Calu3 (cell line): ENCODE results near the gene SYNPO. TPM values are rescaled to one million over a fixed set of nuclear protein-coding genes. Genes with fewer than 3 reads are reported as not detected.

Experiments
- BruUV-seq: library from RNA; stranded (reverse); fragments of 400-500 nt; replicated peaks from 2 replicates; lab custom pipeline; 2021; lab: Mats Ljungman, UMichigan
- CTCF ChIA-PET: fragments of 300-600 bp; sonication (Branson Sonifier 250); formaldehyde crosslinking; loops from one replicate; lab custom pipeline; 2022; ENCODE audit warnings: antibody characterized with exemption; lab: Charles Lee
- DNase-seq: peaks from one replicate; pipeline ENCODE4 v3.0.0; 2022
- H3K27ac Mint-ChIP-seq: one replicate; pipeline ENCODE4 v1.8.0; 2022; ENCODE audit warnings: mixed read lengths; ENCODE audit not compliant: unreplicated experiment
- H3K27me3 Mint-ChIP-seq: one replicate; pipeline ENCODE4 v1.8.0; 2022; ENCODE audit warnings: mixed read lengths; ENCODE audit not compliant: unreplicated experiment
- H3K36me3 Mint-ChIP-seq: one replicate; pipeline ENCODE4 v1.8.0; 2022; ENCODE audit warnings: mild to moderate bottlenecking, moderate library complexity, mixed read lengths; ENCODE audit not compliant: insufficient read depth, unreplicated experiment
- H3K4me1 Mint-ChIP-seq: one replicate; pipeline ENCODE4 v1.8.0; 2022; ENCODE audit warnings: mild to moderate bottlenecking, low read depth, mixed read lengths; ENCODE audit not compliant: unreplicated experiment
- H3K4me3 Mint-ChIP-seq: one replicate; pipeline ENCODE4 v1.8.0; 2022; ENCODE audit warnings: mild to moderate bottlenecking, low read depth, moderate library complexity, mixed read lengths; ENCODE audit not compliant: unreplicated experiment
- H3K9me3 Mint-ChIP-seq: one replicate; pipeline ENCODE4 v1.8.0; 2022; ENCODE audit warnings: low read depth, mixed read lengths; ENCODE audit not compliant: unreplicated experiment
- intact Hi-C: fragments of 100-400 bp; cut with micrococcal nuclease; formaldehyde crosslinking; loops from one replicate; pipeline ENCODE4 v1.10.0; 2022; ENCODE audit not compliant: unreplicated experiment
- total RNA-seq: library from RNA; stranded (reverse); gene quantifications from 2 replicates; pipeline ENCODE4 v1.2.3, GENCODE V29; 2022
- TF ChIP-seq, protein P1 (sequence below): fragments of 200-600 bp; IDR thresholded peaks from one replicate; pipeline ENCODE4 v1.8.0; 2022; ENCODE audit warnings: antibody characterized with exemption; ENCODE audit not compliant: unreplicated experiment

SYNPO gene
- total RNA-seq, 1 experiment from 2014 or later: 0.92 TPM

DNA sequence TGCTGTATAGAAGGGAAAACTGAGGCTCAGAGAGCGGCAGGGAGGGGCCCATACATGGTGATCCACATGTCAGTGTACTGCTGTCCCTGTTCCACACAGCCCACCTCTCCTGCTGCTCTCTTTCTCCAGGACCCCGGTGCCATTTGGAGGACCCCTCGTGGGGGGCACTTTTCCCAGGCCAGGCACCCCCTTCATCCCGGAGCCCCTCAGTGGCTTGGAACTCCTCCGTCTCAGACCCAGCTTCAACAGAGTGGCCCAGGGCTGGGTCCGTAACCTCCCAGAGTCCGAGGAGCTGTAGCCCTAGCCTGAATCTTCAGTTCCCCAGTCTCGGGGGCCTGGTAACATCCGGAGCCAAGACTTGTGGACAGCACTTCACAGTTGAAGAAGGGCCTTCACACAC is 36.1 kb downstream of the SYNPO start:
- H3K27me3 Mint-ChIP-seq: no peaks in the 10 kb centered on the region
- BruUV-seq: no TSS peak
- no peak for DNase-seq
- H3K4me3 Mint-ChIP-seq: no peak overlapping the region
- no peaks in the 10 kb centered on the region for H3K9me3 Mint-ChIP-seq
- TF ChIP-seq, protein P1, sequence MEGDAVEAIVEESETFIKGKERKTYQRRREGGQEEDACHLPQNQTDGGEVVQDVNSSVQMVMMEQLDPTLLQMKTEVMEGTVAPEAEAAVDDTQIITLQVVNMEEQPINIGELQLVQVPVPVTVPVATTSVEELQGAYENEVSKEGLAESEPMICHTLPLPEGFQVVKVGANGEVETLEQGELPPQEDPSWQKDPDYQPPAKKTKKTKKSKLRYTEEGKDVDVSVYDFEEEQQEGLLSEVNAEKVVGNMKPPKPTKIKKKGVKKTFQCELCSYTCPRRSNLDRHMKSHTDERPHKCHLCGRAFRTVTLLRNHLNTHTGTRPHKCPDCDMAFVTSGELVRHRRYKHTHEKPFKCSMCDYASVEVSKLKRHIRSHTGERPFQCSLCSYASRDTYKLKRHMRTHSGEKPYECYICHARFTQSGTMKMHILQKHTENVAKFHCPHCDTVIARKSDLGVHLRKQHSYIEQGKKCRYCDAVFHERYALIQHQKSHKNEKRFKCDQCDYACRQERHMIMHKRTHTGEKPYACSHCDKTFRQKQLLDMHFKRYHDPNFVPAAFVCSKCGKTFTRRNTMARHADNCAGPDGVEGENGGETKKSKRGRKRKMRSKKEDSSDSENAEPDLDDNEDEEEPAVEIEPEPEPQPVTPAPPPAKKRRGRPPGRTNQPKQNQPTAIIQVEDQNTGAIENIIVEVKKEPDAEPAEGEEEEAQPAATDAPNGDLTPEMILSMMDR: no peak
- CTCF ChIA-PET: no interaction called here
- intact Hi-C loops: no loop called here
- H3K4me1 Mint-ChIP-seq: no peaks in the 10 kb centered on the region
- no peak overlapping the region for H3K27ac Mint-ChIP-seq
- H3K36me3 Mint-ChIP-seq: no peaks in the 10 kb centered on the region

DNA sequence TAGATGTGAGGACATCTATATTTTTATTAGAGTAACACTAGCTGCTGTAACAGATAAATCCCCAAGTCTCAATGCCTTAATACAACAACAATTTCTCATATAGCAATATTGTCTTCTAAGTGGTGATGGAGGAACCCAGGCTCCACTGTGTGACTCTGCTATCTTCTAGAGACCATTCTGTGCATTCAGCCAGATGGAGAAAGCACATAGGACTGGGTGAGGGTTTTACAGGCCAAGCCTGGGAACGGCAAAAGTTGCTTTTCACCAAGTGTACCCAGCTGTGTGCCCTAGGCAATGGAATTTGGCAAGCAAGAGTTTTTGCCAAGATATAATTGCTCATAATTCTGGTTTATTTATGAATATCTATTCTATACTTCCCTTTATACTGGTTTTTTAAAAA is 48.7 kb downstream of the SYNPO start:
- no TSS peak for BruUV-seq
- Mint-ChIP-seq H3K27me3 (no peaks in the 10 kb centered on the region), H3K4me3 (no peak overlapping the region), H3K9me3 (no peaks in the 10 kb centered on the region), H3K4me1 (no peaks in the 10 kb centered on the region), H3K36me3 (peaks cover 20% of the 10 kb centered on the region), H3K27ac (no peak overlapping the region)
- CTCF ChIA-PET: no interaction called here
- DNase-seq: no peak
- intact Hi-C loops: no loop called here
- TF ChIP-seq, protein P1: no peak

DNA sequence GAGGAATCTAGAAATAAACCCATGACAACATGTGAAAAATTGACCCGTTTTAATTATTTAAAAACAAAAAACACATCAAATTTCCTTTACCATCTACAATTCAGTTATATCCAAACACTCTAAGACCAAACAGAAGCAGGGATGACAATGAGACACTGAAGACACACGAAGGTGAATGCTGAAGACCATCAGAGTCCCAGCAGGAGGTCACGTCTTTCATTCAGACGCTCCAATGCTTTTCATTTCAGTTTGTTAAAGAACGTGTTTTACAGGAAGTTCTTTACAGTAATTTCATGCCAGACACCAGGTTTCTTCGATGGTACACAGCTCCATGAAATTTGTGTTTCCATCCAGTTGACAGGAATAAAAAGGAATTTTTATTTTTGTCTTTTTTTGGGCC is 50.3 kb downstream of the SYNPO start:
- no peak for DNase-seq
- Mint-ChIP-seq H3K4me3 (no peak overlapping the region), H3K27me3 (no peaks in the 10 kb centered on the region), H3K9me3 (no peaks in the 10 kb centered on the region), H3K36me3 (peaks cover 36% of the 10 kb centered on the region), H3K27ac (no peak overlapping the region), H3K4me1 (no peaks in the 10 kb centered on the region)
- intact Hi-C loops: no loop called here
- CTCF ChIA-PET: interaction anchor here (1.2 kb wide), 1 partner anchor 10 kb away, joined by 4 read pairs; the partner anchor contains the start of gene RBM22
- TF ChIP-seq, protein P1: no peak
- no TSS peak for BruUV-seq

DNA sequence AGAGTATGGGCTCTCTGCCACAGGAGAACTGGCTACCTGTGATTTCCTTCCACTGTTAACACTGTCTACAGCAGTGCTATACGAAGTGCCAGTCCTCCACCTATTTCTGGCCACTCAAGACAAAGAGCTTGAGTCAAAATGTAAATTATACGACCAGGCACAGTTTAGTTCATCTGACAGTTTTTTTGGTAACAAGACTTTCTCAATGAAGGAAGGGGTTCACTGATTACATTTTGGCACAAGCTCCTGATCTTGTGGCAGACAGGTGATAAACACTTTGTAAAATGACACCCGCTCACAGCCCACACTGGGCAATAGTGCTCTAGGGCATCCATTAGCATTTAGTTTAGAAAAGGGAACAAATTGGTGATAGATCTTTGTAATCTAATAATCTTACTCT is 51.8 kb downstream of the SYNPO start:
- H3K27ac Mint-ChIP-seq: no peak overlapping the region
- CTCF ChIA-PET: no interaction called here

More for the DNA sequence above, 51.8 kb downstream of the SYNPO start:
- no TSS peak for BruUV-seq
- H3K36me3 Mint-ChIP-seq: peaks cover 42% of the 10 kb centered on the region
- H3K27me3 Mint-ChIP-seq: no peaks in the 10 kb centered on the region
- no peaks in the 10 kb centered on the region for H3K9me3 Mint-ChIP-seq
- TF ChIP-seq, protein P1: no peak
- H3K4me1 Mint-ChIP-seq: no peaks in the 10 kb centered on the region
- DNase-seq: no peak
- intact Hi-C loops: no loop called here
- no peak overlapping the region for H3K4me3 Mint-ChIP-seq
